ENCODE measurements around the gene PLEKHA6.

The PLEKHA6 gene

GRCh38 chr1:204198348-204199340 lies 161.1 kb downstream of the PLEKHA6 start:
- TF ChIP-seq, protein P1, sequence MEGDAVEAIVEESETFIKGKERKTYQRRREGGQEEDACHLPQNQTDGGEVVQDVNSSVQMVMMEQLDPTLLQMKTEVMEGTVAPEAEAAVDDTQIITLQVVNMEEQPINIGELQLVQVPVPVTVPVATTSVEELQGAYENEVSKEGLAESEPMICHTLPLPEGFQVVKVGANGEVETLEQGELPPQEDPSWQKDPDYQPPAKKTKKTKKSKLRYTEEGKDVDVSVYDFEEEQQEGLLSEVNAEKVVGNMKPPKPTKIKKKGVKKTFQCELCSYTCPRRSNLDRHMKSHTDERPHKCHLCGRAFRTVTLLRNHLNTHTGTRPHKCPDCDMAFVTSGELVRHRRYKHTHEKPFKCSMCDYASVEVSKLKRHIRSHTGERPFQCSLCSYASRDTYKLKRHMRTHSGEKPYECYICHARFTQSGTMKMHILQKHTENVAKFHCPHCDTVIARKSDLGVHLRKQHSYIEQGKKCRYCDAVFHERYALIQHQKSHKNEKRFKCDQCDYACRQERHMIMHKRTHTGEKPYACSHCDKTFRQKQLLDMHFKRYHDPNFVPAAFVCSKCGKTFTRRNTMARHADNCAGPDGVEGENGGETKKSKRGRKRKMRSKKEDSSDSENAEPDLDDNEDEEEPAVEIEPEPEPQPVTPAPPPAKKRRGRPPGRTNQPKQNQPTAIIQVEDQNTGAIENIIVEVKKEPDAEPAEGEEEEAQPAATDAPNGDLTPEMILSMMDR (IDR thresholded peaks at IDR 0.05; ENCODE audit: borderline replicate concordance, control extremely low read depth, extremely low read depth, insufficient read depth, missing control alignments): no peak

DNA sequence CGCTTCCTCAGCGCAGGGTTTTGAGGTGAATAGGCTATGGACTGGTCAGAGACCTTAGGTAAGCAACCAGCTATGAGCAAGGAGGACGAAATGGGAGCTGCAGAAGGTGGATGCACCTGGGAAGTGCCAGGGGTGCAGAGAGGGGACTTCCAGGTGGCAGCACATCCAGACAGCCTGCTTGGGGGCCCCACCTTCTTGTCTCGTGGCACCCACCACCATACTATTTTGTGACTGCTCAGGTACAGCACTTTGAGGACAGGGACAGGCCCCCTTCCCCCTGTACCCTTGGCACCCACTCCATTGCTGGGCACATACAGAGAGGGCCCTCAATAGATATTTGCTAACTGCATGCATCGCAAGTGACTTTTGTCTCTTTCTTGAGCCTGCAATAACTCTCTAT lies 162.7 kb downstream of the PLEKHA6 start:
- DNase-seq (ENCODE audit: low spot score): no peak
- in situ Hi-C loops (cut with MboI; ENCODE audit: low sequenced_read_pairs, unreplicated experiment): no loop called here
- TF ChIP-seq, protein P1 (IDR thresholded peaks at IDR 0.05; ENCODE audit: borderline replicate concordance, control extremely low read depth, extremely low read depth, insufficient read depth, missing control alignments): no peak

More at GRCh38 chr1:204198348-204199340, 161.1 kb downstream of the PLEKHA6 start:
- in situ Hi-C loops (cut with MboI; ENCODE audit: low sequenced_read_pairs, unreplicated experiment): no loop called here
- DNase-seq (ENCODE audit: low spot score): no peak

DNA sequence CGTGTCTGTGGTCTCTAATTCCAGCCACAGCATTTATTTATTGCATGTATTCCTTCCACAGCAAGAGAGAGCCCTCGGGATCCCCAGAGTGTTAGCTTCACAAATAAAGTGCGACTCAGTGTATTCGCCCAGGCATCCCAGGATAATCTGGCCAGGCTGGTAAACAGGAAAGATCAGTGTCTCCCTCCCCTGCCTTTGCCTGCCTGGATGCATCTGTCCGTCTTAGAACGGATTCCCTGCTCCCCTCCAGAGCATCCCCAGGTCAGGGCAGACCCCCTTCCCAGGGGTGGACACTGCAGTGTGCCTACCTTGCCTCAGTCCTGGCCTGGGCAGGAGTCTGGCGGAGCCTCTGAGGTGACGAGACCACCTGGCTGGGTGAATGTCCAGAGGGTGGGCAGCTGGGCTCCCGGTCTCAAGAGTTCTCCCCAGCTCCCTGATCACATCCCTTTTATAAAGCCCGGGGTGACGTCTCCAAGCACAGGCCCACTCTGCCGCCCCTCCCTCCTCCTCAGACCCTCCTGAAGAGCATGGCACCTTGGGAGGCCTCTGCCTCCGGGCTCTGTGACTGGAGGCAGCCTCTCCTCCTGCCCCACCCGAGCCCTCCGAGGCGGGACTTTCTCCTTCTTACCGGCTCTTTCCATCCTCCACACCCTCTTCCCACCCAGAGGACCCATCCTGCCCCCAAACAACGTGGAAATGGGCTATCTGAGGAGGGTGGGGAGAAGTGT lies 163.5 kb downstream of the PLEKHA6 start, which contains the start of gene KISS1:
Gene KISS1 (minus strand): TSS at position 424 of the 728 bp plus-strand sequence. CDS start 3,615 bp downstream, outside the sequence.
- TF ChIP-seq, protein P1 (IDR thresholded peaks at IDR 0.05; ENCODE audit: borderline replicate concordance, control extremely low read depth, extremely low read depth, insufficient read depth, missing control alignments): no peak
- in situ Hi-C loops (cut with MboI; ENCODE audit: low sequenced_read_pairs, unreplicated experiment): no loop called here
- DNase-seq (ENCODE audit: low spot score): no peak

GRCh38 chr1:204194771-204195170 lies 165.0 kb downstream of the PLEKHA6 start:
- no peak for DNase-seq (ENCODE audit: low spot score)
- in situ Hi-C loops (cut with MboI; ENCODE audit: low sequenced_read_pairs, unreplicated experiment): no loop called here
- TF ChIP-seq, protein P1 (IDR thresholded peaks at IDR 0.05; ENCODE audit: borderline replicate concordance, control extremely low read depth, extremely low read depth, insufficient read depth, missing control alignments): no peak

- in situ Hi-C loops (cut with MboI; ENCODE audit: low sequenced_read_pairs, unreplicated experiment): no loop called here
- TF ChIP-seq, protein P1 (IDR thresholded peaks at IDR 0.05; ENCODE audit: borderline replicate concordance, control extremely low read depth, extremely low read depth, insufficient read depth, missing control alignments): no peak
These were observed 165.6 kb downstream of the PLEKHA6 start for GRCh38 chr1:204194080-204194479.

DNA sequence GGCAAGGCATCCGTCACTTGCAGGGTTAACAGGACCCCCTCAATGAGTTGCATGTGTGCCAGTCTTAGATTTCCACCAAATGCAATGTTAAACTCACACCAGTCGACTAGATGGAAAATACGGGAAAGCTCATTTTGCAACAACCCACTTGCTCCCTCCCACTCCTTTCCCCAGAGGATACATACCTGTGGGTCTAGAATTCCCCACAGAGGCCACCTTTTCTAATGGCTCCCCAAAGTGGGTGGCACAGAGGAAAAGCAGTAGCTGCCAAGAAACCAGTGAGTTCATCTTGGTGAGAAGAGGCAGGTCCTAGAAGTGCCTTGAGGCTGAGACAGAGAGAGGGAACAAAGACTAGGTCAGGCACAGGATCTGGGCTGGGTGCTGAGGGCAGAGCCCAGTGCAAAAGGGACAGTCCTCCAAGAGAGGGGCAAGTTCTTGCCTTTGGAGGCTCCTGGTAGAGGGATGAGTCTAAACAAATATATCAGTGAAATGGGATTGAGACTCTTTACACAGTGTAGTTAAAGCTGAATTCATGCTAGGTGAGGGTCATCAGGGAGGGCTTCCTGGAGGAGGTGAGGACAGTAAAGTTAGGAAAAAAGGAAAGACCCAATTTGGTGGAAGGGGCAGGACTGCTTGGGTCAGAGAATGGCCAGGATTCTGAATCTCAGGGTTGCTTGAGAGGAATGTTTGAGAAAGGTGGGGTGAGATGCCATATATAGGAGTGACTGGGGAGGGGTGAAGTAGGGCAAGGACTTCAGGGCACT lies 167.0 kb downstream of the PLEKHA6 start:
- DNase-seq (ENCODE audit: low spot score): no peak
- in situ Hi-C loops (cut with MboI; ENCODE audit: low sequenced_read_pairs, unreplicated experiment): no loop called here
- TF ChIP-seq, protein P1 (IDR thresholded peaks at IDR 0.05; ENCODE audit: borderline replicate concordance, control extremely low read depth, extremely low read depth, insufficient read depth, missing control alignments): no peak

More at GRCh38 chr1:204194080-204194479, 165.6 kb downstream of the PLEKHA6 start:
- no peak for DNase-seq (ENCODE audit: low spot score)
